Lung (tissue), 12 donors: ENCODE data around the gene HSD11B1L. TPM values are rescaled to one million over a fixed set of nuclear protein-coding genes. Genes with fewer than 3 reads are reported as not detected.

Source experiments
- ATAC-seq: fragments of 200-7000 bp; cut with Tn5 transposase; one replicate; pipeline ENCODE4 v1.9.1; 2020; ENCODE audit warnings: moderate number of reproducible peaks; ENCODE audit not compliant: insufficient read depth, low FRiP score
- DNase-seq, 3 donors: peaks; one replicate each; pipeline ENCODE4 v3.0.0-alpha.2; 2013 to 2017
- H3K27ac ChIP-seq, 2 donors: one replicate each; pipeline ENCODE4 v1.5.1; 2013; ENCODE audit warnings: mild to moderate bottlenecking in 2 of 2, moderate library complexity in 2 of 2, control low read depth in 1 of 2, inconsistent platforms in 1 of 2, low read depth in 1 of 2, low read length in 1 of 2
- H3K27me3 ChIP-seq, 3 donors: one replicate each; pipeline ENCODE4 v1.5.1; 2013; ENCODE audit warnings: low read length in 2 of 3; ENCODE audit not compliant: control insufficient read depth in 3 of 3, insufficient read depth in 3 of 3
- H3K36me3 ChIP-seq, 4 donors: one replicate each; pipeline ENCODE4 v1.5.1; 2013; ENCODE audit warnings: low read length in 4 of 4, mild to moderate bottlenecking in 1 of 4, moderate library complexity in 1 of 4; ENCODE audit not compliant: control insufficient read depth in 4 of 4, insufficient read depth in 4 of 4
- H3K4me1 ChIP-seq, 5 donors: one replicate each; pipeline ENCODE4 v1.5.1; 2013; ENCODE audit warnings: low read length in 5 of 5, mild to moderate bottlenecking in 2 of 5, moderate library complexity in 1 of 5; ENCODE audit not compliant: control insufficient read depth in 5 of 5, insufficient read depth in 5 of 5
- H3K4me3 ChIP-seq: one replicate; pipeline ENCODE4 v1.5.1; 2013; ENCODE audit warnings: mild to moderate bottlenecking, control low read depth, moderate library complexity
- H3K9ac ChIP-seq, 2 donors: one replicate each; pipeline ENCODE4 v1.5.1; 2013; ENCODE audit warnings: low read length in 2 of 2, control low read depth in 1 of 2; ENCODE audit not compliant: insufficient read depth in 1 of 2
- H3K9me3 ChIP-seq, 4 donors: one replicate each; pipeline ENCODE4 v1.5.1; 2013; ENCODE audit warnings: low read length in 3 of 4, mild to moderate bottlenecking in 1 of 4, moderate library complexity in 1 of 4; ENCODE audit not compliant: control insufficient read depth in 4 of 4, insufficient read depth in 3 of 4
- WGBS, 2 donors: extraction: QIAGEN DNeasy Blood & Tissue Kit; methylation state at CpG; one replicate each; pipeline ENCODE4 v1.1.7; 2013; 5-methylcytosine and 5-hydroxymethylcytosine counted together
- polyA plus RNA-seq, 2 donors: library from polyadenylated mRNA; stranded (reverse); fragments of 200-250 nt; gene quantifications; one replicate each; pipeline ENCODE4 v1.2.1, GENCODE V29; 2013
- total RNA-seq, 2 donors: library from RNA; depleted of rRNA in 1 of 2; stranded (reverse); fragments of >200 nt in 1 of 2; gene quantifications; one replicate each; pipeline ENCODE4 v1.2.1, GENCODE V29; 2014 to 2021
- TF ChIP-seq, protein P1 (sequence below): IDR thresholded peaks from 2 replicates; pipeline ENCODE4 v1.5.1; 2012; ENCODE audit warnings: mild to moderate bottlenecking; ENCODE audit errors: control extremely low read depth, extremely low read depth
- donor health status: control.
- donor health status: control.
- donor health status: Bipolar disorder and iron deficiency.
- donor health status: healthy.
- donor health status: DM: yes; HTN: yes; CAD: no.

HSD11B1L gene
- total and polyA plus RNA-seq, 4 donors = 7.5 to 12.2 (median 9.2) TPM

DNA sequence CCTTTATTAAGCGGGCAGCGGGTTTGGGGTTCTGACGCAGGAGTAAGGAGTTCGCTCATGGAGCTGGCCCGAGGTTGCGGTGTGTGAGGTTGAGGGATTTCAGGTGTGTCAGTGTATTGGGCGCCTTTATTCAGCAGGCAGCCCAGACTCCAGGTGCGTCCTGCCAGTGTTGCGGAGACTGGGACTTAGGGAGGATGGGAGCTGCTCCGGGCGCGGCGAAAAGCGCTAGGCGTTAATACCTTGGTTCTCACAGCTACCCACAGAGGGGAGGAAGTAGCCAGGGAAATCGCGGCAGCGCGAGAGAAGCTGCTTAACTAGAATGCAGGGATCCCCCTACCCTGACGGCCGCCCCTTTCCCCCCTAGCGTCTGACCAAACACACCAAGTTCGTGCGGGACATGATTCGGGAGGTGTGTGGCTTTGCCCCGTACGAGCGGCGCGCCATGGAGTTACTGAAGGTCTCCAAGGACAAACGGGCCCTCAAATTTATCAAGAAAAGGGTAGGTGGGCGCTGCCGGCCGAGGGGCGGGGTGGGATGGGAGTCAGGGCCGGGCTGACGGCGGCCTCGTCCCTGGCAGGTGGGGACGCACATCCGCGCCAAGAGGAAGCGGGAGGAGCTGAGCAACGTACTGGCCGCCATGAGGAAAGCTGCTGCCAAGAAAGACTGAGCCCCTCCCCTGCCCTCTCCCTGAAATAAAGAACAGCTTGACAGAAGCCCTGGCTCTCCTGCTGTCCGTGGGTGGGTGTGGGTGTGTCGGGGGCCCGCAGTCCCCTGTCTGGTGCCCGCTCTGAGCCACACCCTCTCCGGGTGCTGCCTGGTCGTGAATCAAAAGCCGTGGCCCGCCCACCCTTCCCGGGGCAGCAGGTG is 10.4 kb downstream of the HSD11B1L start:
- ATAC-seq (no peak), DNase-seq (peak; percentile 64 to 79 (median 72))
- peaks cover 0 to 16% (median 3%) of the 10 kb centered on the region in 5 donors for H3K4me1 ChIP-seq
- H3K36me3 ChIP-seq = peaks cover 5 to 47% (median 25%) of the 10 kb centered on the region in 4 donors
- H3K4me3 ChIP-seq = peak overlapping the region; percentile 77
- TF ChIP-seq, protein P1, sequence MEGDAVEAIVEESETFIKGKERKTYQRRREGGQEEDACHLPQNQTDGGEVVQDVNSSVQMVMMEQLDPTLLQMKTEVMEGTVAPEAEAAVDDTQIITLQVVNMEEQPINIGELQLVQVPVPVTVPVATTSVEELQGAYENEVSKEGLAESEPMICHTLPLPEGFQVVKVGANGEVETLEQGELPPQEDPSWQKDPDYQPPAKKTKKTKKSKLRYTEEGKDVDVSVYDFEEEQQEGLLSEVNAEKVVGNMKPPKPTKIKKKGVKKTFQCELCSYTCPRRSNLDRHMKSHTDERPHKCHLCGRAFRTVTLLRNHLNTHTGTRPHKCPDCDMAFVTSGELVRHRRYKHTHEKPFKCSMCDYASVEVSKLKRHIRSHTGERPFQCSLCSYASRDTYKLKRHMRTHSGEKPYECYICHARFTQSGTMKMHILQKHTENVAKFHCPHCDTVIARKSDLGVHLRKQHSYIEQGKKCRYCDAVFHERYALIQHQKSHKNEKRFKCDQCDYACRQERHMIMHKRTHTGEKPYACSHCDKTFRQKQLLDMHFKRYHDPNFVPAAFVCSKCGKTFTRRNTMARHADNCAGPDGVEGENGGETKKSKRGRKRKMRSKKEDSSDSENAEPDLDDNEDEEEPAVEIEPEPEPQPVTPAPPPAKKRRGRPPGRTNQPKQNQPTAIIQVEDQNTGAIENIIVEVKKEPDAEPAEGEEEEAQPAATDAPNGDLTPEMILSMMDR = no peak
- peak overlapping the region; percentile 79 to 97 for H3K27ac ChIP-seq
- H3K9ac ChIP-seq = peak overlapping the region; percentile 55 to 86
- no peaks in the 10 kb centered on the region for H3K27me3 ChIP-seq
- H3K9me3 ChIP-seq = no peaks in the 10 kb centered on the region
- 4 to 6% methylated on average over 53 to 54 of the region's 54 CpGs for WGBS, 2 donors

DNA sequence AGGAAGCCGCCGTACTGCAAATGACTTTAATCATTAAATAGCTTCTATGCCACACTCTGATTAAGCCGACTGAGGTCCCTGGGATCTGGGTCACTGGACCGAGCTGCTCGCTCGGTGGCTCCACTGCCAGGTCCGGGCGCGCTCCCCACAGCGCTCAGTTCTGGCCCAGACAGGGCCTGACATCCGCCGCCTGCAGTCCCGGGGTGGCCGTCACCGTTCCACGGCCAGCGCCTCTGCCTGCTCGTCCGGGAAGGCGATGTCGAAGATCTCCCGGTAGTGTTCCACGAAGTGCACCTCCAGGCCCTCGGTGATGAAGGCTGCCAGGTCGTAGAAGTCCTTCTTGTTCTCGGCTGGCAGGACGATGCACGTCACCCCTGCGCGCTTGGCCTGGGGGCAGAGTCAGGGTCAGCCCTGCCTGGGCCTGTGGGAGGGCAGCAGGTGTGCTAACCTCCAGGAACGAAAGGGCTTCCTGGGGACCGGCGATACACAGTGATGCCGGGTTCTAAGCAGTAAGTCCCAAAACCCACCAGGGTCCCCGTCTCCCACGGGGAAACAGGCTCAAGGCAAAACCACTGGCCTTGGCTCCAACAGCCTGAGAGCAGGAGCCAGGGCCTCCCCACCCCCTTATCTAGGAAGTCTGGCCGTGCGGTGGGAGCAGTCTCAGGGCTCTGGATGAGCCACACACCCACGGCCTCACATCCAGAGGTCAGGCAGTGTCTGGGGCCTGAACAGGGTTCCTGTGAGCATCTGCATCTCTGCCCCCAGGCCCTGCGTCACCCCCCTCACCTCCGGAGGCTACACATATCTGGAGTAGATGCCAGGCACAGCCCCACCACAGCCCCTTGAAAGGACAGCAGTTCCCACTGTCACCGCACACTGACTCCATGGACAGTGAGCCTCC is 11.2 kb downstream of the HSD11B1L start:
- Histone ChIP-seq H3K4me3 (no peak overlapping the region), H3K27me3 (no peaks in the 10 kb centered on the region), H3K27ac (no peak overlapping the region), H3K4me1 (peaks cover 0 to 16% (median 3%) of the 10 kb centered on the region in 5 donors), H3K9ac (no peak overlapping the region), H3K36me3 (peaks cover 5 to 56% (median 28%) of the 10 kb centered on the region in 4 donors), H3K9me3 (no peaks in the 10 kb centered on the region)
- TF ChIP-seq, protein P1 = no peak
- 75 to 81% methylated on average over 42 of the region's 42 CpGs for WGBS, 2 donors
- no peak for DNase-seq
- ATAC-seq = no peak

DNA sequence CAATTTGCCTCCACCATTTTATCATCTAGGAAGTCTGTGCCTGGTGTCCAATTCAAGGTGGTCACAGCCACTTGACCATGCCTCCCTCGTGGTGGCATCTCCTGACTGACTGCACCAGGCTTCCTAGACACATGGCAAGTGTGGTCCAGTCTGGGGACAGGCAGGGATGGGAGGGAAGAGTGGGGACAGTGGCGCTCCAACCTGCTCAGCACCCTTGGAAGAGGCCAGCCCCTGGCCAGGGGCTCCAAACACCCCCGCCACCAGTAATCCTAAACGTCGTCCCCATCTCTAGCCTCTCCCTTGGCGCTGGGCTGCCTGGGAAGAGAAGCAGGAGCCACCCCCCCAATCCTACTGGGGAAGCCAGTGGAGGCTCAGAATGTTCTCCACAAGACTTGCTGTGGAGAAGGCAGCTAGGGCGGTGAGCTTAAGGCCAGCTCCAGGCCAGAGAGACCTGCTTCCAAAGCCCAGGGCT is 11.9 kb downstream of the HSD11B1L start:
- no peak for DNase-seq
- Histone ChIP-seq H3K36me3 (peaks cover 5 to 61% (median 28%) of the 10 kb centered on the region in 4 donors), H3K27ac (no peak overlapping the region), H3K27me3 (no peaks in the 10 kb centered on the region), H3K4me3 (no peak overlapping the region), H3K9me3 (no peaks in the 10 kb centered on the region), H3K9ac (no peak overlapping the region), H3K4me1 (peaks cover 0 to 12% (median 3%) of the 10 kb centered on the region in 5 donors)
- ATAC-seq = no peak
- WGBS, 2 donors = 83 to 86% methylated on average over 7 of the region's 7 CpGs
- TF ChIP-seq, protein P1 = no peak
